Lung (tissue), 12 donors: ENCODE data around the gene C16orf92. TPM values are rescaled to one million over a fixed set of nuclear protein-coding genes. Genes with fewer than 3 reads are reported as not detected.

ENCODE experiments used
- ATAC-seq: fragments of 200-7000 bp; cut with Tn5 transposase; one replicate; pipeline ENCODE4 v1.9.1; 2020; ENCODE audit warnings: moderate number of reproducible peaks; ENCODE audit not compliant: insufficient read depth, low FRiP score
- DNase-seq, 3 donors: peaks; one replicate each; pipeline ENCODE4 v3.0.0-alpha.2; 2013 to 2017
- H3K27ac ChIP-seq, 2 donors: one replicate each; pipeline ENCODE4 v1.5.1; 2013; ENCODE audit warnings: mild to moderate bottlenecking in 2 of 2, moderate library complexity in 2 of 2, control low read depth in 1 of 2, inconsistent platforms in 1 of 2, low read depth in 1 of 2, low read length in 1 of 2
- H3K27me3 ChIP-seq, 3 donors: one replicate each; pipeline ENCODE4 v1.5.1; 2013; ENCODE audit warnings: low read length in 2 of 3; ENCODE audit not compliant: control insufficient read depth in 3 of 3, insufficient read depth in 3 of 3
- H3K36me3 ChIP-seq, 4 donors: one replicate each; pipeline ENCODE4 v1.5.1; 2013; ENCODE audit warnings: low read length in 4 of 4, mild to moderate bottlenecking in 1 of 4, moderate library complexity in 1 of 4; ENCODE audit not compliant: control insufficient read depth in 4 of 4, insufficient read depth in 4 of 4
- H3K4me1 ChIP-seq, 5 donors: one replicate each; pipeline ENCODE4 v1.5.1; 2013; ENCODE audit warnings: low read length in 5 of 5, mild to moderate bottlenecking in 2 of 5, moderate library complexity in 1 of 5; ENCODE audit not compliant: control insufficient read depth in 5 of 5, insufficient read depth in 5 of 5
- H3K4me3 ChIP-seq: one replicate; pipeline ENCODE4 v1.5.1; 2013; ENCODE audit warnings: mild to moderate bottlenecking, control low read depth, moderate library complexity
- H3K9ac ChIP-seq, 2 donors: one replicate each; pipeline ENCODE4 v1.5.1; 2013; ENCODE audit warnings: low read length in 2 of 2, control low read depth in 1 of 2; ENCODE audit not compliant: insufficient read depth in 1 of 2
- H3K9me3 ChIP-seq, 4 donors: one replicate each; pipeline ENCODE4 v1.5.1; 2013; ENCODE audit warnings: low read length in 3 of 4, mild to moderate bottlenecking in 1 of 4, moderate library complexity in 1 of 4; ENCODE audit not compliant: control insufficient read depth in 4 of 4, insufficient read depth in 3 of 4
- CTCF ChIP-seq: IDR thresholded peaks from 2 replicates; pipeline ENCODE4 v1.5.1; 2012; ENCODE audit warnings: mild to moderate bottlenecking; ENCODE audit errors: control extremely low read depth, extremely low read depth
- WGBS, 2 donors: extraction: QIAGEN DNeasy Blood & Tissue Kit; methylation state at CpG; one replicate each; pipeline ENCODE4 v1.1.7; 2013; 5-methylcytosine and 5-hydroxymethylcytosine counted together
- polyA plus RNA-seq, 2 donors: library from polyadenylated mRNA; stranded (reverse); fragments of 200-250 nt; gene quantifications; one replicate each; pipeline ENCODE4 v1.2.1, GENCODE V29; 2013
- total RNA-seq, 2 donors: library from RNA; depleted of rRNA in 1 of 2; stranded (reverse); fragments of >200 nt in 1 of 2; gene quantifications; one replicate each; pipeline ENCODE4 v1.2.1, GENCODE V29; 2014 to 2021
- donor health status: control.
- donor health status: control.
- donor health status: Bipolar disorder and iron deficiency.
- donor health status: healthy.
- donor health status: DM: yes; HTN: yes; CAD: no.

The C16orf92 gene
- total and polyA plus RNA-seq, 4 donors = not detected

- no peaks in the 10 kb centered on the region for H3K9me3 ChIP-seq
- peak overlapping the region; percentile 95 to 99 for H3K27ac ChIP-seq
- H3K9ac ChIP-seq = peak overlapping the region; percentile 69 to 89
- 61 to 69% methylated on average over 21 of the region's 21 CpGs for WGBS, 2 donors
- peaks cover 7 to 24% (median 12%) of the 10 kb centered on the region in 5 donors for H3K4me1 ChIP-seq
- H3K27me3 ChIP-seq = no peaks in the 10 kb centered on the region
- TF ChIP-seq CTCF = no peak
- DNase-seq = no peak
- peak overlapping the region; percentile 96 for H3K4me3 ChIP-seq
- no peak for ATAC-seq
- peaks cover 14 to 42% (median 32%) of the 10 kb centered on the region in 4 donors for H3K36me3 ChIP-seq
These were observed 44.0 kb downstream of the C16orf92 start for GRCh38 chr16:30066761-30067583.

GRCh38 chr16:30067584-30067916 lies 44.6 kb downstream of the C16orf92 start:
- H3K9ac ChIP-seq = peak overlapping the region in 1 of 2 donors; percentile 89
- H3K4me3 ChIP-seq = no peak overlapping the region
- DNase-seq = no peak
- WGBS, 2 donors = 86 to 97% methylated on average over 6 of the region's 6 CpGs
- H3K27ac ChIP-seq = no peak overlapping the region
- H3K9me3 ChIP-seq = no peaks in the 10 kb centered on the region
- peaks cover 16 to 46% (median 33%) of the 10 kb centered on the region in 4 donors for H3K36me3 ChIP-seq
- ATAC-seq = no peak
- no peak for TF ChIP-seq CTCF
- H3K27me3 ChIP-seq = no peaks in the 10 kb centered on the region
- H3K4me1 ChIP-seq = peaks cover 7 to 24% (median 12%) of the 10 kb centered on the region in 5 donors

GRCh38 chr16:30068333-30068732 lies 45.3 kb downstream of the C16orf92 start:
- 86 to 87% methylated on average over 9 of the region's 9 CpGs for WGBS, 2 donors
- peaks cover 16 to 46% (median 33%) of the 10 kb centered on the region in 4 donors for H3K36me3 ChIP-seq
- H3K4me3 ChIP-seq = no peak overlapping the region
- TF ChIP-seq CTCF = no peak
- H3K9ac ChIP-seq = no peak overlapping the region
- H3K9me3 ChIP-seq = no peaks in the 10 kb centered on the region
- ATAC-seq (no peak), DNase-seq (no peak)
- no peak overlapping the region for H3K27ac ChIP-seq
- peaks cover 5 to 22% (median 12%) of the 10 kb centered on the region in 5 donors for H3K4me1 ChIP-seq
- no peaks in the 10 kb centered on the region for H3K27me3 ChIP-seq
